Measurements from ENCODE around the gene SCMH1.

DNA sequence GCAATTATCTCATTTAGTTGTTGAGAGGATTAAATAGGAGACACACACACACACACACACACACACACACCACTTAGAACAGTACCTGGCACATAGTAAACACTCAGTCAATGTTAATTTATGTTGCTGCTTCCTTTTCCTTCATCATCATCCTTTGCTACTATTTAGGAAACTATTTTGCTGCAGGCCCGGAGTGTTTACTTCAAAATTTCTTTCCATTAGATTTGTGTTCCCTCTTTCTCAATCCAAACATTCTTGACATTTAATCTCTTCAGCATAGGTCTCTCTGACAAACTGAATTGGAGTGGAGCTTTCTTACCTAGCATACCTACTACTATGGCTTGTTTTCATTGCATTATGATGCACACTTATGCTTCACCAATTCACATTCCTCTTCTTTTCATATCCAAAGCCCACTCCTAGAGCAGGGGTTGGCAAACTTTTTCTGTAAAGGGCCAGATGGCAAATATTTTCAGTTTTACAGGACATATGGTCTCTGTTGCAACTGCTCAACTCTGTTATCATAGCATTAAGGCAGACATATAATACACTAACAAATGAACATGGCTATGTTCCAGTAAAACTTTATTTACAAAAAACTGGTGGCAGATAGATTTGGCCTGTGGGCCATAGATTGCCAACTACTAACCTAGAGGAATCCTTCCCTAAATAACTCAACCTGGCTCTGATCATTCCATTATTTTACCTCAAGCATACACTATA is 49.5 kb downstream of the SCMH1 start:
- TF ChIP-seq, protein P1, sequence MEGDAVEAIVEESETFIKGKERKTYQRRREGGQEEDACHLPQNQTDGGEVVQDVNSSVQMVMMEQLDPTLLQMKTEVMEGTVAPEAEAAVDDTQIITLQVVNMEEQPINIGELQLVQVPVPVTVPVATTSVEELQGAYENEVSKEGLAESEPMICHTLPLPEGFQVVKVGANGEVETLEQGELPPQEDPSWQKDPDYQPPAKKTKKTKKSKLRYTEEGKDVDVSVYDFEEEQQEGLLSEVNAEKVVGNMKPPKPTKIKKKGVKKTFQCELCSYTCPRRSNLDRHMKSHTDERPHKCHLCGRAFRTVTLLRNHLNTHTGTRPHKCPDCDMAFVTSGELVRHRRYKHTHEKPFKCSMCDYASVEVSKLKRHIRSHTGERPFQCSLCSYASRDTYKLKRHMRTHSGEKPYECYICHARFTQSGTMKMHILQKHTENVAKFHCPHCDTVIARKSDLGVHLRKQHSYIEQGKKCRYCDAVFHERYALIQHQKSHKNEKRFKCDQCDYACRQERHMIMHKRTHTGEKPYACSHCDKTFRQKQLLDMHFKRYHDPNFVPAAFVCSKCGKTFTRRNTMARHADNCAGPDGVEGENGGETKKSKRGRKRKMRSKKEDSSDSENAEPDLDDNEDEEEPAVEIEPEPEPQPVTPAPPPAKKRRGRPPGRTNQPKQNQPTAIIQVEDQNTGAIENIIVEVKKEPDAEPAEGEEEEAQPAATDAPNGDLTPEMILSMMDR (conservative IDR thresholded peaks at IDR 0.05; ENCODE audit: low read length): no peak
- no peak for TF ChIP-seq EZH2phosphoT487 (IDR thresholded peaks at IDR 0.05; ENCODE audit: borderline replicate concordance, low read depth, low read length)

Data from OCI-LY7 (cell line).